Measurements from ENCODE around the gene ST3GAL5. TPM values are rescaled to one million over a fixed set of nuclear protein-coding genes. Genes with fewer than 3 reads are reported as not detected.
"Not testable (repeated sequence)": the region's sequence is repeated elsewhere in the genome, so short reads cannot be mapped to it uniquely, and the experiment has no call there.

The ST3GAL5 gene
- total and polyA plus RNA-seq, 12 donors = 2.0 to 11.8 (median 3.8) TPM

GRCh38 chr2:85936421-85937068 is 47.8 kb upstream of the ST3GAL5 start:
- H3K9me3 ChIP-seq = peaks cover 0 to 6% (median under 1%) of the 10 kb centered on the region in 11 donors
- peaks cover 0 to 29% (median 5%) of the 10 kb centered on the region in 9 donors for H3K4me1 ChIP-seq
- 92 to 94% methylated on average over 22 of the region's 22 CpGs for WGBS, 2 donors
- intact Hi-C loops (cut with DNase I) = no loop called here
- no peak overlapping the region for H3K27ac ChIP-seq
- H3K27me3 ChIP-seq = no peaks in the 10 kb centered on the region
- H3K4me3 ChIP-seq = no peak overlapping the region
- H3K36me3 ChIP-seq = no peaks in the 10 kb centered on the region
- no peak for TF ChIP-seq CTCF (IDR thresholded peaks at IDR 0.05)
- DNase-seq = peak in 1 of 2 donors; percentile 18
- peak; percentile 7 to 86 (median 69) for ATAC-seq

DNA sequence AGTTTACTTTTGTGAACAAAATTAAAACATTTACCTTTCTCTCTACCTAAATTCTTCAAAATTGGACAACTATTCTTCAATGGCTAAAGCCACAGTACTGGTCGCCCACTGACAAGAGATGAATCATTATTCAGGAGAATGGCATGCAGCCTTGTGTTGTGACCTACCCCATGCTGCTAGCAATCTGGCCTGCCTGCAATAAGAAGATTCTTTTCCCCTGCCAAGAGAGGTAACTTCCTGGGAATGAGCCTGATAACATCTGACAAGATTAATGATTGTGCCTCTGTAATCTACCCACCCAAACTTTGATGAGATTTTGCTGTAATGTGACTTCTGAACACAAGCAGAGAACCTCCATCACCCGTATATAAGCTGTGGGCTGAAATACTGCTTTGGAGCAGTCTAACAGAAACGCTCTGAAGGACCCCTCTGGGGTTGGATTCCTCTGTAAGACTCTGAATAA is 47.0 kb upstream of the ST3GAL5 start:
- intact Hi-C loops (cut with DNase I) = no loop called here
- H3K9me3 ChIP-seq = no peaks in the 10 kb centered on the region
- DNase-seq = no peak
- WGBS, 2 donors = 85 to 86% methylated on average over 3 of the region's 3 CpGs
- H3K27me3 ChIP-seq = no peaks in the 10 kb centered on the region
- H3K27ac ChIP-seq = no peak overlapping the region
- peaks cover 0 to 29% (median 5%) of the 10 kb centered on the region in 9 donors for H3K4me1 ChIP-seq
- no peak overlapping the region for H3K4me3 ChIP-seq
- peak in 2 of 8 donors; percentile 28 to 52 for ATAC-seq
- H3K36me3 ChIP-seq = no peaks in the 10 kb centered on the region
- TF ChIP-seq CTCF (IDR thresholded peaks at IDR 0.05) = no peak

- 83 to 86% methylated on average over 6 of the region's 6 CpGs for WGBS, 2 donors
- Histone ChIP-seq H3K27me3 (no peaks in the 10 kb centered on the region), H3K4me1 (peaks cover 0 to 29% (median 5%) of the 10 kb centered on the region in 9 donors), H3K36me3 (no peaks in the 10 kb centered on the region), H3K27ac (no peak overlapping the region), H3K4me3 (no peak overlapping the region), H3K9me3 (no peaks in the 10 kb centered on the region)
- intact Hi-C loops (cut with DNase I) = no loop called here
- no peak for ATAC-seq
- no peak for DNase-seq
- TF ChIP-seq CTCF (IDR thresholded peaks at IDR 0.05) = no peak
Measured at GRCh38 chr2:85935170-85935745, 46.5 kb upstream of the ST3GAL5 start.

- no peak for TF ChIP-seq CTCF (IDR thresholded peaks at IDR 0.05)
Measured at GRCh38 chr2:85933753-85934594, 45.2 kb upstream of the ST3GAL5 start.

GRCh38 chr2:85931151-85931550 is 42.4 kb upstream of the ST3GAL5 start:
- intact Hi-C loops (cut with DNase I); ATAC-seq; H3K36me3 ChIP-seq; H3K9me3 ChIP-seq; H3K27ac ChIP-seq; DNase-seq; H3K4me3 ChIP-seq: not testable (repeated sequence)
- Histone ChIP-seq H3K4me1 (peaks cover 0 to 24% (median 5%) of the 10 kb centered on the region in 9 donors), H3K27me3 (peaks cover 0 to 11% (median 0%) of the 10 kb centered on the region in 7 donors)
- 93 to 94% methylated on average over 7 of the region's 7 CpGs for WGBS, 2 donors

More at GRCh38 chr2:85933753-85934594, 45.2 kb upstream of the ST3GAL5 start:
- 45 to 57% methylated on average over 7 of the region's 7 CpGs for WGBS, 2 donors
- H3K36me3 ChIP-seq = no peaks in the 10 kb centered on the region
- H3K27me3 ChIP-seq = no peaks in the 10 kb centered on the region
- H3K9me3 ChIP-seq = no peaks in the 10 kb centered on the region
- peaks cover 0 to 29% (median 5%) of the 10 kb centered on the region in 9 donors for H3K4me1 ChIP-seq
- ATAC-seq = peak in 7 of 8 donors; percentile 60 to 82 (median 70)
- intact Hi-C loops (cut with DNase I) = no loop called here
- no peak overlapping the region for H3K4me3 ChIP-seq
- H3K27ac ChIP-seq = peak overlapping the region in 3 of 10 donors; percentile 2 to 36 (median 9)
- DNase-seq = no peak

All from heart right ventricle (tissue), 16 donors.